Activated T-cell treated with anti-CD3 and anti-CD28 coated beads, Interleukin-2, amount 50 U/mL, for 1 hour (primary cell): ENCODE results near the gene NR2C2.

Source experiments
- DNase-seq: peaks from one replicate; pipeline ENCODE4 v3.0.0-alpha.2; 2020

NR2C2 gene

DNA sequence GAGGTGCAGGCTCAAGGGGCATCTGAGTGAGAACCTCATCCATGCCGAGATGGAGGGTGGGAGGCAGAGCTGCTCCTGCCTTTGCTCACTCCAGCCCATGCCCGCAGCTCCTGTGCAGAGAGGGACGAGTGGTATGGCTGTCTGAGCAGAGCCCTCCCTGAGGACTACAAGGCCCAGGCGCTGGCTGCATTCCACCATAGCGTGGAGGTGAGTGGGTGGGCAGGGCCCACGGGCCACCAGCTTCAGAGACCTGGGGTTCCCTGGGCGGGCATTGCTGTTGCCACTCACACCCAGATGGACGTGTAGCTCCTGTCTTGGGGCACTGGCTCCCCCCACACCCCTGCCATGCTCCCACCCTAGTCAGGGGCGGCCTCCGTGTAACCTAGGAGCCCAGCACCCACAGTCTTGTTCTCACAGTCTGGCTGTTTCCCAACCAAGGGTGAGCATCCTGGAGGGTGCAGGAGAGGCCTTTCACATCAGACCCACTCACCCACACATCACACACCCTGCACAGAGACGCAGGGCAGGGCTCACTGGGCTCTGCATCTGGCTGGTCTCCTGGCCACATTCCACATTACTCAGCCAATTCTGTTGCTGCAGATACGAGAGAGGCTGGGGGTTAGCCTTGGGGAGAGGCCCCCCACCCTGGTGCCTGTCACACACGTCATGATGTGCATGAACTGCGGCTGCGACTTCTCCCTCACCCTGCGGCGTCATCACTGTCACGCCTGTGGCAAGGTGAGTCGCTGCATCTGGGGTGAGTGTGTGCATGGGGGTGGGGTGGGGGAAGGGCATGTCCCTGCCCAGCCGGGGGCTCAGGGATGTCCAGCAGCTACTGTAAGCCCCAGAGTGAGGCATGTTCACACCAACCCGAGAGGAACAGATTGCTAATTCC lies 25.3 kb upstream of the NR2C2 start:
- no peak for DNase-seq

DNA sequence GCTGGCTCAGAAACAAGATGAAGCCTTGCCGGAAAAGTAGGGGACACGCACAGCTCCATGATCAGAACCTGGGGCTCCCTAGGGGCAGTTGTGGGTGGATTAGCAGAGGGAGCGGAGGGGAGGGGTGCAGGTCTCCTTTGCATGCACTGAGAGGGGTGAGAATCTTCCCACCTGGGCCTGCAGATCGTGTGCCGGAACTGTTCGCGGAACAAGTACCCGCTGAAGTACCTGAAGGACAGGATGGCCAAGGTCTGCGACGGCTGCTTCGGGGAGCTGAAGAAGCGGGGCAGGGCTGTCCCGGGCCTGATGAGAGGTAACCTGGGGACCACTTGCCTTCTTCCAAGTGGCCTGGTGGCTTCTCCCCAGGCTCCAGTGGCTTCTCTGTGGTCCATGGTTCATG lies 24.5 kb upstream of the NR2C2 start:
- DNase-seq = no peak

DNA sequence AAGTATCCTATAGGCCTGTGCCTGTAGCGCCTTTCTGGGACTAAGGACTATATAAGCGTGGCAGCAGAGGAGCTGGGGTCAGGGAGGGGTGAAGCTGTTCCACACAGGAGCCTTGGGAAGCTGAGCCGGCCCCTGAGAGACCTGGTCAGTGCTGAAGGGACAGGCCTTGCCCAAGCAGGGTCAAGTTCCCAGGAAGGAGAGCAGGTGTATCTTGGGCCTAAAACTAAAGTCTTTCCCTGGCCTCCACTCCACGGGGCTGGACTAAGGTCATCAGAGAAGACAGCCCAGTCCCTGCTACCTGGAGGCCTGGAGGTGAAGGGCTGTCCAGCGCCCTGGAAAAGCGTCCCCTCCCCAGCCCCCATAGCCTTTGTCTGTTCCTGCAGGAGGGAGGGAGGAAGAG lies 23.9 kb upstream of the NR2C2 start:
- DNase-seq = no peak

GRCh38 chr3:14925729-14926591 lies 21.4 kb upstream of the NR2C2 start:
- no peak for DNase-seq

DNA sequence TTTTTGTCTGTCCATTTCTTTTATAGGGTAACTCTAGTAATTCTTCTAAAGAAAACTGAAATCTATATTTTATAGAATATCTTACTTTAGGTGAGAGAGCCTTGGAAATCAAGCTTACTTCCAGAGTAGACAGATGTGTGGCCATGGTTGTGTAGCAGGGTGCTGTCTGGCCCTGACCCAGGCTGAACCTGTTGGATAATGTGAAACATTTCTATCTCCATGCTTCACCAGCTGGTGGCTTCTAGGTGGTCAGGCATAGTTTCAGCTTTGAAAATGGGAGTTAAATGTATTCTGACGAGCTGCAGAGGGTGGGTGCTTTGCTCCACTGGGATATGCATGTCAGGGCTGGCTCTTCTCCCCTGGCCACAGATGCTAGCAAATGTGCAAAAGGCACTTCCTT lies 20.8 kb upstream of the NR2C2 start:
- no peak for DNase-seq

DNA sequence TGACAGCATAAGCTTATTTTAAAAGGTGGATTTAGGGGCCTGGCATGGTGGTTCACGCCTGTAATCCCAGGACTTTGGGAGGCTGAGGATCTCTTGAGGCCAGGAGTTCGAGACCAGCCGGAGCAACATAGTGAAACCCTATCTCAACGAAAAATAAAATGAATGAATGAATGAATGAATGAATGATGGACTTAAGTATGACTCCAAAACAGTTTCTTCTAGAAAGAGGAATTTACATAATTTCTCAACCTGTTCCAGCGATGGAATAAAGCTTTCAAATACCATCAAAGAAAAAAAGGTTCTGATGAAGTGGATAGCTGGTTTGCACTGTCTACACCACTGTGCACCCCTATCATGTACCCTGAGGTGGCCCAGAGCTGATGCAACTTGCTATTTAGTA lies 20.1 kb upstream of the NR2C2 start:
- DNase-seq = no peak

GRCh38 chr3:14929310-14930074 lies 17.9 kb upstream of the NR2C2 start:
- no peak for DNase-seq

GRCh38 chr3:14933820-14934425 lies 13.5 kb upstream of the NR2C2 start:
- no peak for DNase-seq

GRCh38 chr3:14935592-14936345 lies 11.6 kb upstream of the NR2C2 start:
- no peak for DNase-seq

DNA sequence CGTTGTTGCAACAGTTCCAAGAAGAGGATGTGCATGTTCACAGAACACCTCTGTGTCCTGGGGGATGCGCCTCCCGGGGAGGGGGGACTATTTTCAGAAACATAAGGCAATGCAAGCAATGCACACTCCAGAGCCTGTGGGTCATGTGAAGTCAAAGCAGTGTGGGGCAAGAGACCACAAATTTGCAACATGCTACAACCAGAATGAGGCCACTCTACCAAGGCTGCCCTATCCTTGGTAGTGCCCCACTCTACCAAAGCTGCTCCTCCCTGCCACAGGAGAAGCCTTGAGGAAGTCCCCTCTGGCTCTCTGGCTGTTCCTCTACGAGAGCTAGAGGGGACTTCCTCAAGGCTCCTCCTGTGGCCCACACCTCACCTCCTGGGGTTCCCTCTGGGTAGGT lies 8.4 kb upstream of the NR2C2 start:
- no peak for DNase-seq

GRCh38 chr3:14941871-14942270 lies 5.5 kb upstream of the NR2C2 start:
- DNase-seq = no peak

GRCh38 chr3:14943042-14943441 lies 4.3 kb upstream of the NR2C2 start:
- DNase-seq = no peak

- DNase-seq = no peak
Measured at GRCh38 chr3:14946236-14946635, 1.1 kb upstream of the NR2C2 start.

GRCh38 chr3:14946739-14947099 lies 664 bp upstream of the NR2C2 start:
- no peak for DNase-seq

- DNase-seq = peak; percentile 97
Measured at GRCh38 chr3:14947886-14948608, 664 bp downstream of the NR2C2 start.

DNA sequence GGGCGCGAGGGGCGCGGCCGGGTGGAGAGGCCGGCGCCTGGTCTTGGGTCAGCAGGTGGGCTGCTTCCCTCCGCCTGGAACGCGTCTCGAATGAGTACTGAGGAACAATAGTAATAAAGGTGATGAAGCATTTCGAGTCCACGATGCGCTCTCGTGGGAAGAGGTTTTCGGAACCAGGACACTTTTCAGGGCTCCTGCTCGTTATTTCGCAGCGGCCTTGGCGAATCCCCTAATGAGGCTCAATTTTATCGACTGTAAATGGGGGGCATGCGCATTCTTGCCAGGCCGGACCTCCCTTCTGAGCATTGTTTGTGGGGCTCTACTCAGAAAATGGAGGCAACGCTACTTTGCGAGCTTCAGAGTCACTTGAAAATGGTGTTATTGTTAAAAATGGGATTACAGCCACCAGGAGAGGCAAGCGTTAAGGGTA lies 1.2 kb downstream of the NR2C2 start:
- no peak for DNase-seq

DNA sequence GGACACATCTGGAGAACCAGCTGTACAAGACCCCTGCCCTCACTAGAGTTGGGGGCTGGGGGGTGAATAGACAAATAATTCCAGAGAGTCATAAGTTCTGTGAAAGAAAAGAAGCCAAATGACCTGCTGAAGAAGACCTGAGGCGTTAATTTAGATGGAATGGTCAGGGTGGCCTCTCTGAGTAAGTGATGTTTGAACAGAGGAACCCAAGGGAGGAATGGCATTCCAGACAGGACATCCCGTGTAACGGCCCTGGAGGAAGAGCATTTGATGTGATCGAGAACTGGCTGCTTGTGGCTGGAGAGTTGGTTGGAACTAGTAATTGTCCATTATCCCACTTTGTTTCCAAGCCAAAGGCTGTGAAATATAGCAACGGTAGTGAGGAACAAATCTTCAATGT lies 1.7 kb downstream of the NR2C2 start:
- no peak for DNase-seq

DNA sequence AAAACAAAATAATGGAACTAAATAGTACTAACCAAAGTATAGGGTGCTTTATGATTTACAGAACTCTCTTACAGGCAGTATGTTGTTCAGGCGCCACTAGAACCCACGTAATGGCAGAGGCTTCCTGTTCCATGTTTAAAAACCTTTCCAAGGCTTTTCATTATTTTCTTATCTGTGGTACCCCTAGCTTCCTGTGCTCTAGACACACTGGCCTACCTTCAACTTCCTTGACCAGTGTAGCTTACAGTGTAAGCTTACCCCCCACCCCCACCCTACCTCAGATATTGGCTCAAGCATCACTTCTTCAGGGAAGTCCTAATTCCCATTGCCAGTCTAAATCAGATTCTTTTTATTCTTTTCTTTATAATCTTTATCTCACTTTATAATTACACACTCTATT lies 2.9 kb downstream of the NR2C2 start:
- no peak for DNase-seq

DNA sequence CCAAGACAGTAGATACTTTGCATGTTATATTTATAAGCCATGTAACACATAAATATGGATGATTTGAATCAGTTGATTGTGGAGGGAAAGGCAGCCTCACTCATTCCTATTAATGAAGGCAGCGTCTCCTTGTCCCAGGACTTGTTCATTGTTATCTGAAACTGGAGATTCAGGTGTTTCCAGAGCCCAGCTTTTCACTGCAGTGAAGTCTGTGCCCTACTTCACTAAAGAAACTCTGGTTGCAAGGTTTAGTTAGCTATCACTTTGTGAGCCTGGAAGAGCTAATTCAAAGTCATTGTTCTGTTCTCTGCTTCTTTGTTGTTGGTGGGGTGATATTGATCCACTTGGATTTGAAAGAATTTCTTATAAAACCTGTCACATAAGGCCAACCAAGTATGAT lies 9.8 kb downstream of the NR2C2 start:
- DNase-seq = no peak

- DNase-seq = no peak
Measured at GRCh38 chr3:14957925-14958324, 10.5 kb downstream of the NR2C2 start.

- no peak for DNase-seq
Measured at GRCh38 chr3:14959359-14959943, 12.1 kb downstream of the NR2C2 start.
